AG09309 (cell line): ENCODE measurements around the gene RIOK1.

Source experiments
- DNase-seq: peaks from one replicate; pipeline ENCODE4 v3.0.0-alpha.2; 2010; ENCODE audit warnings: low read depth
- H3K4me3 ChIP-seq: 2 replicates; pipeline ENCODE4 v1.5.1; 2011; ENCODE audit warnings: mild to moderate bottlenecking, low read depth, low read length, moderate library complexity; ENCODE audit not compliant: control insufficient read depth
- TF ChIP-seq, protein P1 (sequence below): IDR thresholded peaks from 2 replicates; pipeline ENCODE4 v1.5.1; 2011; ENCODE audit warnings: mild to moderate bottlenecking, low read depth, low read length, inconsistent platforms; ENCODE audit not compliant: insufficient read depth, control insufficient read depth; ENCODE audit errors: missing control alignments

Gene RIOK1

DNA sequence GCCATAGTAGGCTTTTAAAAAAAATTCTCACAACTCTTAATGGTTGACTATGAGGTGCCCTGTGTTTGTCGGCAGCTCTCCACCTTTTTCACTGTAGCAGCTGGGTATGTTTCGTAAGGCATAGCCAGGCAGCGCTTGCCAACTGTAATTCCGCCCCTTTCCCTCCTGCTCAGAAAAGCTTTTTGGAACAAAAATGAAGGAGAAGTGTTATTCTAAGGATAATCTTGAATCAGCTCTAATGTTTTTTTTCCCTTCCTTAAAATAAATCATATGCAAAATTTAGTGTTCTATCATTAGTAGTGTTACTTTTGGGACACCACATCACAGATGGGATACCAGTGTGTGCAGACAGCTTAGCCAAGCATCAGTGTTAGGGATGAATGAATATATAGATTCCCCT, 21.2 kb downstream of the RIOK1 start:
- TF ChIP-seq, protein P1, sequence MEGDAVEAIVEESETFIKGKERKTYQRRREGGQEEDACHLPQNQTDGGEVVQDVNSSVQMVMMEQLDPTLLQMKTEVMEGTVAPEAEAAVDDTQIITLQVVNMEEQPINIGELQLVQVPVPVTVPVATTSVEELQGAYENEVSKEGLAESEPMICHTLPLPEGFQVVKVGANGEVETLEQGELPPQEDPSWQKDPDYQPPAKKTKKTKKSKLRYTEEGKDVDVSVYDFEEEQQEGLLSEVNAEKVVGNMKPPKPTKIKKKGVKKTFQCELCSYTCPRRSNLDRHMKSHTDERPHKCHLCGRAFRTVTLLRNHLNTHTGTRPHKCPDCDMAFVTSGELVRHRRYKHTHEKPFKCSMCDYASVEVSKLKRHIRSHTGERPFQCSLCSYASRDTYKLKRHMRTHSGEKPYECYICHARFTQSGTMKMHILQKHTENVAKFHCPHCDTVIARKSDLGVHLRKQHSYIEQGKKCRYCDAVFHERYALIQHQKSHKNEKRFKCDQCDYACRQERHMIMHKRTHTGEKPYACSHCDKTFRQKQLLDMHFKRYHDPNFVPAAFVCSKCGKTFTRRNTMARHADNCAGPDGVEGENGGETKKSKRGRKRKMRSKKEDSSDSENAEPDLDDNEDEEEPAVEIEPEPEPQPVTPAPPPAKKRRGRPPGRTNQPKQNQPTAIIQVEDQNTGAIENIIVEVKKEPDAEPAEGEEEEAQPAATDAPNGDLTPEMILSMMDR, result no peak
- DNase-seq, result no peak
- H3K4me3 ChIP-seq, result no peak overlapping the region

DNA sequence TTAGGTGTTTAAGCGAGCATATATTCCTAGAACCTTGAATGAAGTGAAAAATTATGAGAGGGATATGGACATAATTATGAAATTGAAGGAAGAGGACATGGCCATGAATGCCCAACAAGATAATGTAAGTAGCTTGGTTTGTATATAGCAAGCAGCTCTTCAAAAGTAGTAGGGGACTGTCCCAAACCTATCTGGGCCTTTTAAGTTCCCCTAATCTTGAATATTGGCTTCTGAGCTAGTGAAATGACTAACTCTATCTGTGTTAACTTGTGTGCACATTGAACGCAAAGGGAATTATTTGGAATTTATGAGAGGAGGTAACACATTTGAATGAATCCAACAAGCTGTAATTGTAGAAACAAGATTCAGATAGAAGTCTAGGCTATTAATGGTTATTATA, 21.7 kb downstream of the RIOK1 start:
- H3K4me3 ChIP-seq, result no peak overlapping the region
- no peak for DNase-seq
- TF ChIP-seq, protein P1, result no peak

DNA sequence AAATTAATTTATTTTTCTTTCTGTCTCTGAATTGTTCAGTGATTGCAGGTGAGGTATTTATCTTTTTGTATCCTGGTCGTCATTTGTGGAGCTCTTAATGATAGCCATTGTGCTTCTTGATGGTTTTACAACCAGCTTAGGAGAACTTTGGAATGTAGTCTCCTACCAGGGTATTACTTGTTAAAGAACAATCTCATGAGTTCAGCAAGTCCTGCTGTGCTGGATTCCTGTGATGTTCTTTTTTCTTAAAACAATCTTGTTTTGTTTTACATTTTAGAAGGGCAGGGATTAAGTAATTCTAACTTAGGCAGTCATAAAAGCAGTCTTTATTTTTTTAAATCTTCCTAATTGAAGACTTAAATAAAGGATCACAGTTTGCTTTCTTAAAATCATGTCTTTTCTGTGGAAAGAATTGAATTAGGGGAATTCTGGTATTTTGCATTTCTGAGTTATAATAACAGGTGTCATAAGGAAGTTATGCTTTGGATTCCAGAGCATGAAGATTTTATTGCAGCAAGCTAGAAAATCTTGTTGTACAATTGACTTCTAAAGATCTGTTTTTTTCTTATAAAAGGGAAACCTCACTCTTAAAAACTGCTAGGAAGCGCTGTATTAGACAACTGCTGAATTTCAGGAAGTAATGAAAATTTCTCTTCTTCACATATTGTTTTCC, 23.7 kb downstream of the RIOK1 start:
- no peak for DNase-seq
- no peak overlapping the region for H3K4me3 ChIP-seq
- TF ChIP-seq, protein P1, result no peak

DNA sequence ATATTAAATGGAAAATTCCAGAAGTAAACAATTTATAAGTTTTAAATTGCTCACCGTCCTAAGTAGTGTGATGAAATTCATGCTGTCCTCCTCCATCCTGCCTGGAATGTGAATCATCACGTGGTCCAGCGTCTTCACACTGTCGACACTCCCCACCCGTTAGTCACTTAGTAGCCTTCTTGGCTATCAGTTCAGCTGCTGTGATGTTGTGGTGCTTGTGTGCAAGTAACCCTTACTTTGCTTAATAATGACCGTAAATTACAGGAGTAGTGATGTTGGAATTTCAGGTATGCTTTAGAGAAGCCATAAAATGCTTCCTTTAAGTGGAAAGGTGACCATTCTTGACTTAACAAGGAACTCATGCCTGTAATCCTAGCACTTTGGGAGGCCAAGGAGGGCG, 25.2 kb downstream of the RIOK1 start:
- no peak overlapping the region for H3K4me3 ChIP-seq
- TF ChIP-seq, protein P1, result no peak
- peak; percentile 72 for DNase-seq

DNA sequence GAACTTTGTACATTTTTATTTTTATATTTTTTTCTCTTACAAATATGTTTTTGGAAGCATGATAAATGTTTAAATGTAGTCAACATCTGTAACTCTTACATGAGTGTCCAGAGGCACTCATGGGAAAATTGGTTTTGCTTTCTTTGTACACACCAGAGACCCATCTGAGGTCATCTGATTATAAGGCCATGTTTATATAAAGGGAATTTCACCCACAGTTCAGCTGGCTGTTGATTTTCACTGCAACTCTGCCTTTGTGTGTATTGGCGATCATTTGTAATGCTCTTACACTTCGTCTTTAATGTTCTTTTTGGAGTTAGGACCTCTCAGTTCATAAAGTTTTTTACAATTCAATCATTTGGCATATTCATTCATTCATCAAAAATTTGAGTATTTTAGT, 28.1 kb downstream of the RIOK1 start:
- DNase-seq, result no peak
- TF ChIP-seq, protein P1, result no peak

DNA sequence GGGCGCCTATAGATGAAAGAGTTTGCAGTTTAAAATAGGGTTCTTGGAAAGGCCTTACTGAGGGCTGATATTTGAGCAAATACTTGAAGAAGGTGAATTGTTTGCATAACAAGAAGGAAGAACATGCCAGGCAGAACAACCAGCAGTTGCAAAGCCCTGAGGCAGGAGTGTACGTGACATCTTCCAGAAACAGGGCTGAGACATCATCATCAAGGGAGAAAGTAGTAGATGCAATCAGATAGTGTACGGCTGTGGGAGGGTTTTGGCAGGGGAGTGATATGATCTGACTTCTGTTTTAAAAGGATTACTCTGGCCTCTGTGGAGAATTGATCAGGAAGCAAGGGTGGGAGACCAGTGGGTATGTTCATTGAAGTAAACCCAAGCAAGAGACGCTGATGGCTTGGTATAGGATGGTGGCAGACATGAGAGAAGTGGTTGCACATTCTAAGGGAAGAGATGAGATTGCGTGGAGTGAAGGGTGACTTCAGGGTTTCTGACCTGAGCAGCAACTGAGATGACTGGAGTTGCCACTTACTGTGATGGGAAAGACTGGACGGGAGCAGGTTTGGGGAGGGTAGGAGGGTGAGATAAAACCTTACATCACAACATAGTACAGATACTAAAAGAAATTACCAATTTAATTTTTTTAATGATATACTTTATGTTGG, 28.8 kb downstream of the RIOK1 start:
- DNase-seq, result no peak
- TF ChIP-seq, protein P1, result no peak
- no peak overlapping the region for H3K4me3 ChIP-seq

More for the DNA sequence above, 28.1 kb downstream of the RIOK1 start:
- H3K4me3 ChIP-seq, result no peak overlapping the region
